GM23338 (cell line): ENCODE data around the gene MXRA5. TPM values are rescaled to one million over a fixed set of nuclear protein-coding genes. Genes with fewer than 3 reads are reported as not detected.

Experiments
- ATAC-seq: fragments of 200-7000 bp; cut with Tn5 transposase; 3 replicates; pipeline ENCODE4 v1.9.1; 2020
- DNase-seq: peaks from one replicate; pipeline ENCODE4 v3.0.0-alpha.2; 2015; ENCODE audit warnings: low spot score
- H2AFZ ChIP-seq: fragments of 200-600 bp; sonication (generic); 2 replicates; pipeline ENCODE4 v1.8.0; 2016; ENCODE audit warnings: antibody characterized with exemption, mild to moderate bottlenecking, moderate library complexity
- H3F3A ChIP-seq: fragments of 200-600 bp; sonication (generic); replicated peaks from 2 replicates; pipeline ENCODE4 v1.8.0; 2017; ENCODE audit warnings: antibody characterized with exemption, mixed run types, low read depth
- H3K27ac ChIP-seq: fragments of 200-600 bp; sonication (generic); 2 replicates; pipeline ENCODE4 v1.6.1; 2016; ENCODE audit warnings: low read depth
- H3K27me3 ChIP-seq: fragments of 200-600 bp; sonication (generic); 2 replicates; pipeline ENCODE4 v1.8.0; 2016; ENCODE audit warnings: mild to moderate bottlenecking, mixed run types, moderate library complexity; ENCODE audit not compliant: insufficient read depth
- H3K36me3 ChIP-seq: fragments of 200-600 bp; sonication (generic); 2 replicates; pipeline ENCODE4 v1.8.0; 2016; ENCODE audit warnings: mild to moderate bottlenecking; ENCODE audit not compliant: insufficient read depth
- H3K4me1 ChIP-seq: fragments of 200-600 bp; sonication (generic); 2 replicates; pipeline ENCODE4 v1.8.0; 2016; ENCODE audit warnings: mild to moderate bottlenecking, moderate library complexity; ENCODE audit not compliant: insufficient read depth
- H3K4me2 ChIP-seq: fragments of 200-600 bp; sonication (generic); 2 replicates; pipeline ENCODE4 v1.7.1; 2017; ENCODE audit warnings: mixed run types
- H3K4me3 ChIP-seq: fragments of 200-600 bp; sonication (generic); 2 replicates; pipeline ENCODE4 v1.6.1; 2016; ENCODE audit warnings: mixed run types
- H3K79me2 ChIP-seq: fragments of 200-600 bp; sonication (generic); replicated peaks from 2 replicates; pipeline ENCODE4 v1.8.0; 2017; ENCODE audit warnings: mild to moderate bottlenecking; ENCODE audit not compliant: insufficient read depth
- H3K9me2 ChIP-seq: fragments of 200-600 bp; sonication (generic); 2 replicates; pipeline ENCODE4 v1.8.0; 2017; ENCODE audit not compliant: insufficient read depth
- H4K20me1 ChIP-seq: fragments of 200-600 bp; sonication (generic); replicated peaks from 2 replicates; pipeline ENCODE4 v1.8.0; 2017; ENCODE audit warnings: mild to moderate bottlenecking; ENCODE audit not compliant: insufficient read depth
- H3K27ac Mint-ChIP-seq: 2 replicates; pipeline ENCODE4 v1.8.0; 2020; ENCODE audit warnings: inconsistent platforms, mild to moderate bottlenecking, moderate library complexity, mixed read lengths
- H3K27me3 Mint-ChIP-seq: 3 replicates; pipeline ENCODE4 v1.8.0; 2022; ENCODE audit warnings: low read depth, mild to moderate bottlenecking, moderate library complexity, mixed read lengths, inconsistent platforms; ENCODE audit not compliant: insufficient read depth, poor library complexity
- H3K36me3 Mint-ChIP-seq: 3 replicates; pipeline ENCODE4 v1.8.0; 2021; ENCODE audit warnings: low read depth, mild to moderate bottlenecking, inconsistent platforms, moderate library complexity, mixed read lengths
- H3K4me1 Mint-ChIP-seq: 3 replicates; pipeline ENCODE4 v1.8.0; 2020; ENCODE audit warnings: mild to moderate bottlenecking, inconsistent platforms, mixed read lengths
- H3K4me3 Mint-ChIP-seq: 3 replicates; pipeline ENCODE4 v1.8.0; 2021; ENCODE audit warnings: moderate library complexity, mild to moderate bottlenecking, inconsistent platforms, mixed read lengths
- H3K9me3 Mint-ChIP-seq: 3 replicates; pipeline ENCODE4 v1.8.0; 2020; ENCODE audit warnings: moderate library complexity, mild to moderate bottlenecking, inconsistent platforms, mixed read lengths
- CREB1 ChIP-seq: fragments of 250-450 bp; sonication (Bioruptor Pico); IDR thresholded peaks from 2 replicates; pipeline ENCODE4 v1.5.0; 2020; ENCODE audit warnings: low read depth, mild to moderate bottlenecking, moderate library complexity
- EZH2 ChIP-seq: fragments of 200-600 bp; sonication (generic); IDR thresholded peaks from one replicate; pipeline ENCODE4 v1.8.0; 2017; ENCODE audit warnings: antibody characterized with exemption, mild to moderate bottlenecking, low read depth; ENCODE audit not compliant: unreplicated experiment
- NANOG ChIP-seq: IDR thresholded peaks from 2 replicates; pipeline ENCODE4 v1.6.1; 2016; ENCODE audit warnings: antibody characterized with exemption, borderline replicate concordance
- REST ChIP-seq: IDR thresholded peaks from one replicate; pipeline ENCODE4 v1.6.1; 2018; ENCODE audit warnings: antibody characterized with exemption; ENCODE audit not compliant: unreplicated experiment
- polyA plus RNA-seq: library from polyadenylated mRNA; unstranded; fragments of >200 nt; fragmentation: Nextera tagmentation; extraction: Ambion mirVana; gene quantifications from 2 replicates; pipeline ENCODE4 v1.2.1, GENCODE V29; 2016
- total RNA-seq: library from RNA; depleted of rRNA; stranded (reverse); fragments of >200 nt; shearing (Covaris generic); gene quantifications from 2 replicates; pipeline ENCODE4 v1.2.3, GENCODE V29; 2014
- TF ChIP-seq, protein P1 (sequence below): fragments of 250-450 bp; sonication (Bioruptor Pico); IDR thresholded peaks from 2 replicates; pipeline ENCODE4 v1.5.0; 2020; ENCODE audit warnings: mild to moderate bottlenecking, moderate library complexity

MXRA5 gene
- total and polyA plus RNA-seq, 2 experiments from 2014 or later: 0.45 to 2.6 TPM

DNA sequence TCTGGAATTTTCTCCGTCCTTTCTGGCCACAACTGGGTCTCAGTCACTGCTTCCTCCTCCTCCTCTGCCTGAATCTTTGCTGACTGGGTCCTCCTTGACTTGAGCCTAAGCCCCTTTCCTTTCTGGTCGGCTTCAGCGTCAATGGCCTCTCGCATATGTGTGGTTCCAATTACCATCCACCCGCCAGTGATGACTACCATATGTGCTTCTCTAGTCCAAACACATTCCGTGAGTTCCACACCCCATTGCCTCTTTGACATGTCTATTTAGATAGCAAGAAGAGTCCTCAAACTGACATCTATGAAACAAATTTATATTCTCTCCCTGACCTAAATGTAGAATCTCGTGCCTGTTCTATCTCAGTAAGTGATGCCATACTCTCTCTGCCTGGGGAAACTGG, 19.8 kb downstream of the MXRA5 start:
- Histone ChIP-seq H4K20me1 (no peaks in the 10 kb centered on the region), H2AFZ (no peak overlapping the region), H3K79me2 (no peaks in the 10 kb centered on the region), H3F3A (no peaks in the 10 kb centered on the region), H3K4me2 (no peak overlapping the region), H3K4me3 (no peak overlapping the region), H3K36me3 (no peaks in the 10 kb centered on the region), H3K4me1 (no peaks in the 10 kb centered on the region), H3K27ac (no peak overlapping the region), H3K27me3 (no peaks in the 10 kb centered on the region), H3K9me2 (no peaks in the 10 kb centered on the region)
- DNase-seq (no peak), ATAC-seq (no peak)
- Mint-ChIP-seq H3K4me1 (no peaks in the 10 kb centered on the region), H3K36me3 (peaks cover 8% of the 10 kb centered on the region; the same call in 1 of the 3 replicates), H3K4me3 (no peak overlapping the region), H3K27ac (no peak overlapping the region), H3K9me3 (no peaks in the 10 kb centered on the region; the same call in 2 of the 3 replicates), H3K27me3 (no peaks in the 10 kb centered on the region)
- TF ChIP-seq REST (no peak), CREB1 (CRISPR knock-in tag) (no peak)

DNA sequence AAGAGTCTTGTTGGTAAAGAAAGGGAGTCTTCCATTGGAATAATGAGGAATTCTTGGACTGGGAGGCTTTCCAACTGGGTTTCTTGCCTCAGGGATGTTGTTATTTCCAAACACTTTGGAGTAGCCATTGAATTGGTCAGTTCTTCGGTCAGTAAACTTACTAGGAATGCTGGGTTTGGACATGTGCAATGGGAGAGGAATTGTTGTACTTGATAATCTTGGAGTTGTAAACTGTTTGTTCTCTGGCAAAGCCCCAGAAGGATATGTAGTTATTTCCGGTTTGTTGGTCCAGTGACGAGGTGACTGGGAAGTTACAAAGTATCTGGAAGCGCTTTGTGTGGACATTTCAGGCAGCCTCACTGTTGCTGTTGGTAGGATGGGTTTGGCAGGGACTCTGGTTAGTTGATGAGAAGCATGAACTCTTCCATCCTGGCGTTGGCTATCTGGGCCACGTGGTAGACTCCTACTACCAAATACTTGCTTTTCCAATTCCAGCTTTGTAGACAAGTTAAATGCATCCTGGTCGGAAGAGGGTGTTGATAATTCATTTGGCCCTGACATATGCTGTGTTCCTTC, 25.9 kb downstream of the MXRA5 start:
- no peaks in the 10 kb centered on the region for H3K4me1 Mint-ChIP-seq
- H3F3A ChIP-seq: no peaks in the 10 kb centered on the region
- H3K4me3 Mint-ChIP-seq: no peak overlapping the region
- H3K4me1 ChIP-seq: no peaks in the 10 kb centered on the region
- H3K9me3 Mint-ChIP-seq: no peaks in the 10 kb centered on the region; the same call in 1 of the 3 replicates
- TF ChIP-seq, protein P1, sequence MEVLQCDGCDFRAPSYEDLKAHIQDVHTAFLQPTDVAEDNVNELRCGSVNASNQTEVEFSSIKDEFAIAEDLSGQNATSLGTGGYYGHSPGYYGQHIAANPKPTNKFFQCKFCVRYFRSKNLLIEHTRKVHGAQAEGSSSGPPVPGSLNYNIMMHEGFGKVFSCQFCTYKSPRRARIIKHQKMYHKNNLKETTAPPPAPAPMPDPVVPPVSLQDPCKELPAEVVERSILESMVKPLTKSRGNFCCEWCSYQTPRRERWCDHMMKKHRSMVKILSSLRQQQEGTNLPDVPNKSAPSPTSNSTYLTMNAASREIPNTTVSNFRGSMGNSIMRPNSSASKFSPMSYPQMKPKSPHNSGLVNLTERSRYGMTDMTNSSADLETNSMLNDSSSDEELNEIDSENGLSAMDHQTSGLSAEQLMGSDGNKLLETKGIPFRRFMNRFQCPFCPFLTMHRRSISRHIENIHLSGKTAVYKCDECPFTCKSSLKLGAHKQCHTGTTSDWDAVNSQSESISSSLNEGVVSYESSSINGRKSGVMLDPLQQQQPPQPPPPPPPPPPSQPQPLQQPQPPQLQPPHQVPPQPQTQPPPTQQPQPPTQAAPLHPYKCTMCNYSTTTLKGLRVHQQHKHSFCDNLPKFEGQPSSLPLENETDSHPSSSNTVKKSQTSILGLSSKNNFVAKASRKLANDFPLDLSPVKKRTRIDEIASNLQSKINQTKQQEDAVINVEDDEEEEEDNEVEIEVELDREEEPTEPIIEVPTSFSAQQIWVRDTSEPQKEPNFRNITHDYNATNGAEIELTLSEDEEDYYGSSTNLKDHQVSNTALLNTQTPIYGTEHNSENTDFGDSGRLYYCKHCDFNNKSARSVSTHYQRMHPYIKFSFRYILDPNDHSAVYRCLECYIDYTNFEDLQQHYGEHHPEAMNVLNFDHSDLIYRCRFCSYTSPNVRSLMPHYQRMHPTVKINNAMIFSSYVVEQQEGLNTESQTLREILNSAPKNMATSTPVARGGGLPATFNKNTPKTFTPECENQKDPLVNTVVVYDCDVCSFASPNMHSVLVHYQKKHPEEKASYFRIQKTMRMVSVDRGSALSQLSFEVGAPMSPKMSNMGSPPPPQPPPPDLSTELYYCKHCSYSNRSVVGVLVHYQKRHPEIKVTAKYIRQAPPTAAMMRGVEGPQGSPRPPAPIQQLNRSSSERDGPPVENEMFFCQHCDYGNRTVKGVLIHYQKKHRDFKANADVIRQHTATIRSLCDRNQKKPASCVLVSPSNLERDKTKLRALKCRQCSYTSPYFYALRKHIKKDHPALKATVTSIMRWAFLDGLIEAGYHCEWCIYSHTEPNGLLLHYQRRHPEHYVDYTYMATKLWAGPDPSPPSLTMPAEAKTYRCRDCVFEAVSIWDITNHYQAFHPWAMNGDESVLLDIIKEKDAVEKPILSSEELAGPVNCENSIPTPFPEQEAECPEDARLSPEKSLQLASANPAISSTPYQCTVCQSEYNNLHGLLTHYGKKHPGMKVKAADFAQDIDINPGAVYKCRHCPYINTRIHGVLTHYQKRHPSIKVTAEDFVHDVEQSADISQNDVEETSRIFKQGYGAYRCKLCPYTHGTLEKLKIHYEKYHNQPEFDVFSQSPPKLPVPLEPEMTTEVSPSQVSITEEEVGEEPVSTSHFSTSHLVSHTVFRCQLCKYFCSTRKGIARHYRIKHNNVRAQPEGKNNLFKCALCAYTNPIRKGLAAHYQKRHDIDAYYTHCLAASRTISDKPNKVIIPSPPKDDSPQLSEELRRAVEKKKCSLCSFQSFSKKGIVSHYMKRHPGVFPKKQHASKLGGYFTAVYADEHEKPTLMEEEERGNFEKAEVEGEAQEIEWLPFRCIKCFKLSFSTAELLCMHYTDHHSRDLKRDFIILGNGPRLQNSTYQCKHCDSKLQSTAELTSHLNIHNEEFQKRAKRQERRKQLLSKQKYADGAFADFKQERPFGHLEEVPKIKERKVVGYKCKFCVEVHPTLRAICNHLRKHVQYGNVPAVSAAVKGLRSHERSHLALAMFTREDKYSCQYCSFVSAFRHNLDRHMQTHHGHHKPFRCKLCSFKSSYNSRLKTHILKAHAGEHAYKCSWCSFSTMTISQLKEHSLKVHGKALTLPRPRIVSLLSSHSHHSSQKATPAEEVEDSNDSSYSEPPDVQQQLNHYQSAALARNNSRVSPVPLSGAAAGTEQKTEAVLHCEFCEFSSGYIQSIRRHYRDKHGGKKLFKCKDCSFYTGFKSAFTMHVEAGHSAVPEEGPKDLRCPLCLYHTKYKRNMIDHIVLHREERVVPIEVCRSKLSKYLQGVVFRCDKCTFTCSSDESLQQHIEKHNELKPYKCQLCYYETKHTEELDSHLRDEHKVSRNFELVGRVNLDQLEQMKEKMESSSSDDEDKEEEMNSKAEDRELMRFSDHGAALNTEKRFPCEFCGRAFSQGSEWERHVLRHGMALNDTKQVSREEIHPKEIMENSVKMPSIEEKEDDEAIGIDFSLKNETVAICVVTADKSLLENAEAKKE: no peak
- no peak for TF ChIP-seq EZH2
- no peak for TF ChIP-seq NANOG
- H3K4me2 ChIP-seq: no peak overlapping the region
- DNase-seq: no peak
- H2AFZ ChIP-seq: no peak overlapping the region
- H3K27me3 ChIP-seq: no peaks in the 10 kb centered on the region
- ATAC-seq: no peak
- H3K27ac ChIP-seq: no peak overlapping the region
- no peaks in the 10 kb centered on the region for H4K20me1 ChIP-seq
- no peaks in the 10 kb centered on the region for H3K9me2 ChIP-seq
- H3K36me3 Mint-ChIP-seq: peaks cover 10% of the 10 kb centered on the region; the same call in 1 of the 3 replicates
- H3K79me2 ChIP-seq: no peaks in the 10 kb centered on the region
- no peak overlapping the region for H3K27ac Mint-ChIP-seq
- peaks cover 2% of the 10 kb centered on the region for H3K27me3 Mint-ChIP-seq
- H3K36me3 ChIP-seq: no peaks in the 10 kb centered on the region
- H3K4me3 ChIP-seq: no peak overlapping the region
